ENCODE data around the gene IGFLR1. TPM values are rescaled to one million over a fixed set of nuclear protein-coding genes. Genes with fewer than 3 reads are reported as not detected.
A peak's percentile ranks its signal among the peaks of the same experiment; 100 is the strongest.
"Not testable (repeated sequence)": the region's sequence is repeated elsewhere in the genome, so short reads cannot be mapped to it uniquely, and the experiment has no call there.

The IGFLR1 gene
- total and polyA plus RNA-seq, 9 of the 15 experiments (the other 6 are each of a cell fraction or from before 2014, with no cell fraction given): 1.0 to 14.3 (median 4.6) TPM

- TF ChIP-seq THRB (CRISPR knock-in tag; conservative IDR thresholded peaks at IDR 0.05) (no peak), SMARCA4 (IDR thresholded peaks at IDR 0.05) (no peak), HDAC1 (IDR thresholded peaks at IDR 0.05) (no peak), LEF1 (IDR thresholded peaks at IDR 0.05) (no peak), NFIC (IDR thresholded peaks at IDR 0.05) (peak; percentile 80), ZNF57 (CRISPR knock-in tag; IDR thresholded peaks at IDR 0.05) (no peak), ZNF282 (CRISPR knock-in tag; IDR thresholded peaks at IDR 0.05) (no peak), CEBPZ (IDR thresholded peaks at IDR 0.05; ENCODE audit: borderline replicate concordance, low read depth, low read length) (no peak), RAD21 (CRISPR knock-in tag; conservative IDR thresholded peaks at IDR 0.05 in 1 of 2, IDR thresholded peaks at IDR 0.05 in 1 of 2) (0 out of 4 replicates have a peak, but pooled peaks of 1 of the 2 experiments have one; percentile 16), CTCF (IDR thresholded peaks at IDR 0.05 in 2 of 3, conservative IDR thresholded peaks at IDR 0.05 in 1 of 3; ENCODE audit: insufficient read depth in 2 of 3, low read depth in 1 of 3, low read length in 3 of 3) (peak in 1 of 3 experiments; percentile 12; a peak in 1 of 6 replicates), ZBTB34 (CRISPR knock-in tag; IDR thresholded peaks at IDR 0.05) (no peak)
These were observed 50.2 kb downstream of the IGFLR1 start (continued) for GRCh38 chr19:35692010-35692409.

GRCh38 chr19:35691106-35691505 lies 51.1 kb downstream of the IGFLR1 start:
- BruUV-seq (replicated peaks); H3K79me2 ChIP-seq (ENCODE audit: control insufficient read depth, insufficient read depth, low read length); H3K27ac ChIP-seq (ENCODE audit: extremely low read depth, low read depth, low read length); H3K36me3 ChIP-seq (ENCODE audit: control insufficient read depth, insufficient read depth, low read length); H3K9ac ChIP-seq (ENCODE audit: insufficient read depth in 1 of 2, low read depth in 2 of 2, low read length in 2 of 2); H3K27me3 ChIP-seq (ENCODE audit: control insufficient read depth in 2 of 2, insufficient read depth in 2 of 2, low read length in 2 of 2); ATAC-seq; H3K4me1 ChIP-seq (replicated peaks in 1 of 2; ENCODE audit: control insufficient read depth in 2 of 2, insufficient read depth in 2 of 2, low read length in 2 of 2); H3K9me3 ChIP-seq (replicated peaks; ENCODE audit: control insufficient read depth, insufficient read depth, low read depth, low read length); in situ Hi-C loops (cut with MboI); H3K4me2 ChIP-seq (ENCODE audit: insufficient read depth, low read length); FAIRE-seq; CTCF ChIA-PET (ENCODE audit: low intra/inter-chr PET ratio); H2AFZ ChIP-seq (ENCODE audit: low read depth, low read length); DNase-seq (ENCODE audit: extremely low read depth in 1 of 4, low spot score in 3 of 4); intact Hi-C loops (cut with micrococcal nuclease); H4K20me1 ChIP-seq (replicated peaks; ENCODE audit: control insufficient read depth, insufficient read depth, low read length); H3K4me3 ChIP-seq; H3K9me1 ChIP-seq (ENCODE audit: control insufficient read depth, insufficient read depth, low read length): not testable (repeated sequence)
- 63% methylated on average over 9 of the region's 37 CpGs for WGBS (ENCODE audit: insufficient coverage, low coverage, missing lambda C conversion rate)
- POLR2A ChIA-PET: interaction anchor here (0.6 kb wide), 1 partner anchor 231 kb away, joined by 3 read pairs; no protein-coding TSS in a partner anchor
